Activated CD8-positive, alpha-beta memory T cell treated with anti-CD3 and anti-CD28 coated beads, Interleukin-2, amount 50 U/mL, for 1 hour (primary cell): Measurements from ENCODE around the gene HERPUD1.
"Not testable (repeated sequence)": the region's sequence is repeated elsewhere in the genome, so short reads cannot be mapped to it uniquely, and the experiment has no call there.

Experiments used
- DNase-seq: peaks from one replicate; pipeline ENCODE4 v3.0.0-alpha.2; 2020; ENCODE audit errors: extremely low read depth

HERPUD1 gene

DNA sequence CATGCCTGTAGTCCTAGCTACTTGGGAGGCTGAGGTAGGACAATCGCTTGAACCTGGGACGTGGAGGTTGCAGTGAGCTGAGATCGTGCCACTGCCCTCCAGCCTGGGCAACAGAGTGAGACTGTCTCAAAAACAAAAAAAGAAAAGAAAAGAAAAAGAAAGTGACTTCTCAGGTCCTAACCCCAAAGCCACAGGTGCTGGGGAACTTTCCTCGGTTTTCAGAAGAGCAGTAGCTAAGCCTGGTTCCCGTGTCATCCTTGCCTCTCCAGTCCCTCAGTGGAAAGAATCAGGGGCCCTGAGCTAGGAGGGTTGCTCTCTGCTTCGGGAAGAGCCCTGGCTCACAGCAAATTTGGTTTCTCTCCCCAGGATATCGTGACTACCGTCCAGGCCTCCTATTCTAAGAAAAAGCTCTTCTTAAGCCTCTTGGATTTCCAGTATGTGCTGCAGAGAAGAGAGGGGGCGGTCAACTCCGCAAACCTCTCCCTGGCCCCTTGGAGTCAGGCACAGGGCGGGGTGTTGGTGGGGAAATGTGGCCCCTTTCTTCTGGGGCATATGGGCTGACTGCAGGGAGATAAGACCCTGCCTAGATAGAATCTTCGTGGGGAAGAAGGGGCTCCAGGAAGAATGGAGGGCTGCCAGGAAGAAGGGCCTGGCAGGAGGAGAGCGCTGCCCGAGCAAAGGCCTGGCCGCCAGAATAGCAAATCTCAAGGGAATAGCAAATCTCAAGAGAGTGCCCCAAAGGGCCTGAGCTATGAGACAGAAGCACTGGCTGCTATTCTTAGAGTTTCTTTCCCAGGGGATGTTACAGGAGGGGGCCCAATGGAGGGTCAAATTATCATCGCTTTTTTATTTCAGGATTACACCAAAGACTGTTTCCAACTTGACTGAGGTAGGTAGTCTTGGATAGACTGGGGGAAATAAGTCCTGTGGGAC, 49.1 kb downstream of the HERPUD1 start:
- DNase-seq: no peak

DNA sequence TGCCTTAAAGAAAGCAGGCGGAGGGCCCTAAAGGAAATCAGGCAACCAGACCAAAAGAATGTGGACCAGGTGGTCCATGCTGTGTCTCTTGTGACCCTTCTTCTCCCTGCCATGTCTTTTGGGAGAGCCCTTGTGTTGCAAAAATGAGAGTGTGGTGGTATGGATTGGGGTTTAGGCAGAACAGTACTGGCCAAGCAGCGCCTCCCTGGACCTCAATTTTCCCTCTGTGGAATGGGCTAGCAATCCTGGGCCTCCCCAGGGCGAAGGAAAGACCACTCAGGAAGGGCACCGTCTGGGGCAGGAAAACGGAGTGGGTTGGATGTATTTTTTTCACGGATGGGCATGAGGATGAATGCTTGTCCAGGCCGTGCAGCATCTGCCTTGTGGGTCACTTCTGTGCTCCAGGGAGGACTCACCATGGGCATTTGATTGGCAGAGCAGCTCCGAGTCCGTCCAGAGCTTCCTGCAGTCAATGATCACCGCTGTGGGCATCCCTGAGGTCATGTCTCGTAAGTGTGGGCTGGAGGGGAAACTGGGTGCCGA, 49.9 kb downstream of the HERPUD1 start:
- DNase-seq: no peak

DNA sequence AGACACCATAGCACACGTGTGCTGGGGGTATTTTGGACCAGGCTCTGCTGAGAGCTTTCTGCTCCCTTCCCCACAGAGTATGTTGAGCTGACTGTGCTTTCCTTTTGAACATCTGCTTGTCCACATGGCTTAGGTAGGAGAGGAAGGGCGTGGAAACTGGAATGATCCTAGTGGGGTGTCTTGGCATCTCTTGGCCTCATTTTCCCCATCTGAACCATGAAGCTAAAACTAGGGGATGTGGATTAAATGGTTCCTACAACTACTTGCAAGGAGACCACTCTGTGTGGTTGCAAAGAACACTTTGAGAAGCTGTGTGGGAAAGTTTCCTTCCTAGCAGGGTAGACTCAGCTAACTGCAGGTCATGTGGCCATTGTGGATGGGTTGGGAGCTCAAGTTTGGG, 50.8 kb downstream of the HERPUD1 start:
- DNase-seq: no peak

DNA sequence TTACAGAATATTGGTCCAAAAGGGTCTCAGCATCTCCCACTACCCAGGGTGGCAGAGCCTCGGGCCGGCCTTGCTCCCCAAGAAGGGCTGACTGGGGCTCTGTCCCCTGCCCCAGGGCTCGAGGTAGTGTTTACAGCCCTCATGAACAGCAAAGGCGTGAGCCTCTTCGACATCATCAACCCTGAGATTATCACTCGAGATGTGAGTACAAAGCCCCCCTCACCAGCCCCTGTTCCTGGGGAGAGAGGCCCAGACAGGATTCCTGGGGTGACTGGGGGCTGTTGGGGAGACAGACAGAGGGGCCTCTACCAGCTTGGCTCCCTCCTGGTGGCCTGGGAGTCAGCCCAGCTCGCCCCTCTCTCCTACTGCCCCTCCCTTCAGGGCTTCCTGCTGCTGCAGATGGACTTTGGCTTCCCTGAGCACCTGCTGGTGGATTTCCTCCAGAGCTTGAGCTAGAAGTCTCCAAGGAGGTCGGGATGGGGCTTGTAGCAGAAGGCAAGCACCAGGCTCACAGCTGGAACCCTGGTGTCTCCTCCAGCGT, 51.3 kb downstream of the HERPUD1 start:
- DNase-seq: no peak

DNA sequence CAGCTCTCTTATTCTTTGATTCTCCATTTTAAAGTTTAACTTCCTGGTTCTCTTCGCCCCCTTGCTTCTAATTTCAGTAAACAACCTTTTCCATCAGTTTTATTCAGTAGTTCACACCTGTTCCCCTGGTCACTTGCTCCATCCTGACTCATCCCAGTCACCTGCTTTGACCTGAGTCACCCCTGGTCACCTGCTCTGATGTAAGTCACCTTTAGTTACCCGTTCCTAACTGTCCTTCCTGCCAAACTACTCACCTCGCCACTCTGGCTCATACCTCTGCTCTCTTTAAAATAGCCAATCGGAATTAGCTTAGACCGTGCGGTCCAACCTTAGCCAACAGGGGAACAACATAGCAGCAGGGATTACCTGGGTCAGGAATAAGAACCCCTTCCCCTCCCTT, 52.7 kb downstream of the HERPUD1 start:
- no peak for DNase-seq

DNA sequence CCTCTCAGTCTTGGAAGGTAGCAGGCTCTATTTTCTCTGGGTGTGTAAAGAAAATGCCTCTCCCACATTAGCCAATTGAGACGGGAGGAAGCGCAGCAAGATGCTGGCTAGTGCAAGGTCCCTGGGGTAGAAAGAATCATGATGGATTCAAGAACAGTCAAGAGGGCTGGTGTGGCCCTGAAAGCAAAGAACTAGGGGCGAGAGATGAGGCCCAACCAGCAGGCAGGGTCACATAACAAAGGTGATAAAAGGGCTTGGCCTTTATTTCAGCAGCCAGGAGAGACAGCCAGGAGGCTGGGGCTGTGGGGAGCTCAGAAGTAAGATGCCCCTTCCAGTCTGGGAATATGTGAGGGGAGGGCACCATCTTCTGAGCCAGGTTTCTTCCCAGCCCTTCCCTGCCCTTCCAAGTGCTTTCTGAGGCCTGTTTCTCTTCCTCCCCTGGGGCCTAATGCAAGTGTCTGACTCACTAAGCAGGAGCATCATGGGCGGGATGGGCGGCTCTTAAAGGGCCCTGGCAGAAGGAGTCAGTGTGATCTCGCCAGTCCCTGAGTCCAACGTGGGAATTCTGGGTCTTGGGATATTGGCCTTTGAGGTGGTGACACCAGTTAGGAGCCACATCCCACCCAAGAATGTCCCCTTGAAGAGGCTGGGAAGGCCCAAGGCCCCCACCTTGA, 53.5 kb downstream of the HERPUD1 start:
- DNase-seq: no peak

DNA sequence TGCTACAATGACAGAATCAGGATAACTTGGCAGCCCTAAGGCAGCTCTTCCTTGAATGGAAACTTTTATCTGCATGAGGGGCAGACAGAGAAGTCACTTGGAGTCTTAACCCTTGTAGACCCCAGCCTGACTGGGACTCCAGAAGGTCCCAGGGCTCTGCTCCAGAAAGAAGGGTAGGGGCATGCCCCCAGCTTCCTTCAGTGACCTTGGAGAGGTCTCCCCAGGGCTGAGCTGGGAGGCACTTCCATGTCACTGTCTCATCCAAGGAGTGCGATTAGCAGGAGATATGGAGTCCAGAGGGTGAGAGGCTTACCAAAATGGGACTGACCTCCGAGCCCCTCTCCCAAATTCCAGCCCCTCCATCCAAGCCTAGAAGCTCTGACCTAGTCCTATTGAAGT, 54.0 kb downstream of the HERPUD1 start:
- no peak for DNase-seq

DNA sequence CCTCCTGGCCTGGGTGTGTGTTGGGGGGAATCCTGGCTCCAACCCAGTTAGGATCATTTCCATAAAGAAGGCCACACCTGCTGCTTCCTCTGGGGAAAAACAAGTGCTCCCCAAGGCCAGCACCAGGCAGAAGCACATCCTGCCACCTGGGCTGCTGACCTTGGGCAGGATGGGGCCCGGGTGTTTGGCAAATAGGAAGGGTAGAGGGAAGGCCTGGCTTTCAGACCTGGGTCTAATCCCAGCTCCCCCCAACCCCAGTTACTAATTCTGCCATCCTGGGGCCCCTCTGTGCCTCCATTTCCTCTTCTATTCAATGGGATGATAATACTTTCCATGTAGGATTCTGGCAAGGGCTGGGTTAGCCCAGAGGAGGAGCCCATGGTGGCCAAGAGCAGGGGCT, 54.4 kb downstream of the HERPUD1 start:
- DNase-seq: no peak

DNA sequence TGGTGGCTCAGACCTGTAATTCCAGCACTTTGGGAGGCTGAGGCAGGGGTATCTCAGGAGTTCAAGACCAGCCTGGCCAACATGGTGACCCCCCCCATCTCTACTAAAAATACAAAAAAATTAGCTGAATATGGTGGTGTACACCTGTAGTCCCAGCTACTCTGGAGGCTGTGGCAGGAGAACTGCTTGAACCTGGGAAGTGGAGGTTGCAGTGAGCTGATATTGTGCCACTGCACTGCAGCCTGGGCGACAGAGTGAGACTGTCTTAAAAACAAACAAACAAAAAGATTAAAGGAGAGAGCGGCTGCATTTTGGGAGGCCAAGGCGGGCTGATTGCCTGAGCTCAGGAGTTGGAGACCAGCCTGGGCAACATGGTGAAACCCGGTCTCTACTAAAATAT, 55.0 kb downstream of the HERPUD1 start:
- DNase-seq: not testable (repeated sequence)

DNA sequence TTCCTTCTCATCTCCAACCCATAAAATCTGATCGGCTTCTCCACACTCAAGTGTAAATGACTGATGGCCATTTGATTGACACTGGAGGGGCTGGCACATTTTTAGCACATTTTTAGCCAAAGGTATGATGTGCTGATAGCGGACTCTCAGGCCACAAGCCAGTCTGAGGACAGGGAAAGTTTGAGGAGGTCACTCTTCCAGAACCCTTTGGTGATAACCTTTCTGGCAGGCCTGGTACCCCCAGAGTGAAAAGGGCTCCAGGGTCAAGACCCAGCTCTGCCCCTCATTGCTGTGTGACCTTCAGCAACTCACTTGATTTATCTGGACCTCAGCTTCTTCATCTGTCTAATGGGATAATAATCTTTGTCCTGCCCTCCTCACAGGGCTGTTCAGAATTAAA, 55.8 kb downstream of the HERPUD1 start:
- DNase-seq: no peak

DNA sequence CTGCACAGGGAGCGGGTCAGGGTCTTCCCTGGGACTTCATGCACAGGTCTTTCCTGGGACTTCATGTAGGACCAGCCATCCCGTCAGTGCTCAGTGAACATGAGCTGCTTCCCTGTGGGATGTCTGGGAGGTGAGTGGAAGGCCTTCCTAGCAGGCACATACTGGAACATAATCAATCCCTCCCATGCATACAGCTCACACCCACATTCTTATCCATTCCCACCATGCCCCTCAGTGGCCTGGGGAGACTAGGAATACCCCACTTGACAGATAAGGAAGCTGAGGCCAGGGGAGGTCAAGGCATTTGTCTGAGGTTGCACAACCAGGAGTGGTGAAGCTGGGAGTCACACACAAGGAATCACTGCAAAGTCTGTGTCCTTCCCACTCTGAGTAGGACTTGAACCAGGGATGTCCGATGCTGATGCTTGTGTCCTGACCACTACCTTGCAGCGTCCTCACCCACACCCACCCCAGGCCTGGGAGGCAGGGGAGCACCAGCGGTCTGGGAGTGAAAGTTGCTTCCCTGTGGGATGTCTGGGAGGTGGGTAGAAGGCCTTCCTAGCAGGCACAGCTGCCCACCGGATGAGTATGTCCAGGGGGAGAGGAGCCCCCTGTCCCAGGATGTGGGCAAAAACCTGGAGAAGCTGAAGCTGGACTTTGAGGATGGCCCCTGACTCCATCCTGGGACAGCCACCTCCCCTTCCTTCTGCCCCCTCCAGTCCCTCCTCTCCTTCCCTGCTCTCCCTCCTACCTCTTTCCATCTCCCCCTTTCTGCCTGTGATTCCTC, 56.4 kb downstream of the HERPUD1 start:
- no peak for DNase-seq

DNA sequence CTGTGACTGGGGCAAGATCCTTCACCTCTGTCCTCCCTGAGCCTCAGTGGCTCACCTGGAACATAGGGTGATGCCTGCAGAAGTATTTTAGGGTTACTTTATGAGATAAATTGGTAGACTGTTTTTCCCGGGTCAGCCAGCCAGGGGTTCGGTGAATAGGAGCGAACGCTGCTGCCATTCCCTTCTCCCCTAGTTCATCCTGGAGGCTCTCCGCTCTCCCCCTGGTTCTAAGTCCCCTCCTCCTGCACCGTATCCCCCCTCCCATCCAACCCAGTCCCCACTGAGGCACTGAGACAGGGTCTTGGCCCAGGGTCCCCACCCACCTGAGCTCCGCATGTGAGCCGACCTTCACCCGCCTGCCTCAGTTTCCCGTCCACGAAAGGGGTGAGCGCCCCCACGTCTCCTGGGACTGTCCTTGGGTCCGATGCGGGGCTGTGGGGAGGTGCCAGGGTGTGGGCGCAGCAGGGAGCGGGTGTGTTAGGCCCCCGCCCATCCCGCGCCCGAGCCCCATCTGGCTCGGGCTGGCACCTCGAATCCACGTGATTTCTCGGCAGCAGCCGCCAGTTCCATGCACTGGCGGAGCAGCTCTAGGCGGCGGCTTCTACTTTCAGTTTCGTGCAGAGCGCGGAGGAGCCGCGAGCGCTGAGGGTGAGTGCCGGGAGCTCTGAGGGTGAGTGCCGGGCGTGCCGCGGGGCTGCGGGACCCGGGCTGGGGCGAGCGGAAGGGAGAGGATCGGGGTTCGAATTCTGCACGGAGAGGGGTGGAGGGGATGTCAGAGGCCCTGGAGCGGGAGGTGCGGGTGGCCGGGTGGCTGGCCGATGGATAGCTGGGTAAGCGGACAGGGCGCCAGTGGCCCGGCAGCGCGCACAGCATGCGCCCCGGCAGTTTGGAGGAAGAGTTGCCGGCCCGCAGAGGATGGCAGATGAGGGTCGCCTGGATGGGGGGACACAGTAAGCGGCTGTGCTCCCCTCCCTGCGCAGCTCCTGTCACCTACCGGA, 57.3 kb downstream of the HERPUD1 start, which contains the start of gene NLRC5:
Gene NLRC5 (plus strand): TSS at position 610 of the 998 bp plus-strand sequence. CDS start 31,156 bp downstream, outside the sequence.
- peak; percentile 75 for DNase-seq

DNA sequence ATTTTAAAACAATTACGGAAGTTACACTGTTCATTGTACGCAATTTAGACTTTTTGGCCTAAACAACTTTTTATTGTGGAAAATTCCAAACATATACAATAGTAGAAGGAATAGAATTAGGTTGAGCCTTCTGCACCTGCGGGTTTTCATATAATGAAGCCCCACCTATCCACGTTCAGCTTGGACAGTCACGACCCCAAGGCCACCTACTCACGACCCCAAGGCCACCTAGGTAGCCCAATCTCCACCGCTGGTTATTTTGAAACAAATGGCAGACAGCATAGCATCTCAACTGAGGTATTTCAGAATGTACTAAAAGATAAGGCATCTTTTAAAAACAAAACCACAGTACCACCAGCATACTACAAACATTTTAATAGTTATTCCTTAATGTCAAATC, 58.0 kb downstream of the HERPUD1 start:
- DNase-seq: no peak

DNA sequence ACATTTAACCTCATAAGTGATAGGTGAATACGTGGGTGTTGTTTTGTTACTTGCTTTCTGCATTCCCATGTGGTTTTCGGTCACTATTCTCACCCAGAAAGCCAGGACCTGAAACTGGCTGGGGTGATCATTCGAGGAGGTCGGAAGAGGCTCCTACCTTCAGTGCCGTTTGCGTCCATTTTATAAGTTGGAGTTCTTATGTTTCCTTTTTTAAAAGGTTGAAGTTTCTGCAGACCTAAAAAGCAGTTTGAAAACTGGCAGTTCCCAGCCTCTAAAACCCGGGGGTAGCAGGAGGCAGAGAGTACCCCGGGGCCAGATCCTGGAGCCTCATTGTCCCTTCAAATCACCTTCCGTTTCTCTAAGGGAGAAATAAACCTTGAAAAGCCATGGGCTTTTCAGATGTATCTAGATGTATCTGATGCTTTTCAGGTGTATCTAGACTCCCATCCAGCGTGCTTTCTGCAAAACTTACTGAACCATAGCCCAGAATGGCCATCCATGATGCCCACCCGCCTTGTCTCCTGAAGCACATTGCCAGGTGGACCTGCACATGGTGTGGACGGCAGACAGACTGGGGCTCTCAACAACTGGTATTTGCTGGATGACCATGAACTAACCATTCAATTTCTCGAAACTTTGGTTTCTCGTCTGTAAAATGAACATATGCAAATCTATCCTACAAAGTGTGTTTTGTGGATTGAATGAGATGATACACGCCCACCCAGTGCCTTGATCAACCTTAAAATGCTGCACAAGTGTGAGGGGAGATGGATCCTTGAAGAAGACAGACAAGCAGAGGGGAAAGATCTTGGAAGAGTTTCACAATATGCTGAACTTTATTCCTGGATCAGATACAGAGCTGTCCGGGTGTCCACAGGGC, 58.7 kb downstream of the HERPUD1 start:
- no peak for DNase-seq

DNA sequence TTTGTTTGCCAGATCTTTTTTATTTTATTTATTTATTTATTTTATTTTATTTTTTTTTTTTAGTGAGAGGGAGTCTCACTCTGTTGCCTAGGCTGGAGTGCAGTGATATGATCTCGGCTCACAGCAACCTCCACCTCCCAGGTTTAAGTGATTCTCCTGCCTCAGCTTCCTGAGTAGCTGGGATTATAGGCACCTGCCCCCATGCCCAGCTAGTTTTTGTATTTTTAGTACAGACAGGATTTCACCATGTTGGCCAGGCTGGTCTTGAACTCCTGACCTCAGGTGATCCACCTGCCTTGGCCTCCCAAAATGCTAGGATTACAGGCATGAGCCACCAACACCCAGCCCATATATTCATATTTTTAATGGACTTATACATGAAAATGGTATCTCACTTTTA, 60.5 kb downstream of the HERPUD1 start:
- DNase-seq: not testable (repeated sequence)

DNA sequence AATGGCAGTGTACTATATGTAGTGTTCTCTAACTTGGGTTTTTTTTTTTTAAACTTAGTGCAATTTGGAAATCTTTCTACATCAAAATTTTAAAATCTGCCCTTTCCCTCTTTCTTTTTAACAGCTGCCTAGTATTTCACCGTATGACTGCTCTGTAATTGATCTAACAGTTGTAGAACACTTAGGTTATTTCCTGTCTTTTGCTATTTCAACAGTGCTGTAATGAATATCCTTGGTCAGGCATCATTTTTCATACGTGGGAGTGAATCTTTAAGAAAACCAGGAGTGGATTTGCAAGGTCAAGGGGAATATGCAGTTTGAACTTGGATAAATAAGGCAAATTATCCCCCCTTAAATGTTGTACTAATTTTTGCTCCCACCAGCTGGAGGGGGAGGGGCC, 61.3 kb downstream of the HERPUD1 start:
- no peak for DNase-seq

DNA sequence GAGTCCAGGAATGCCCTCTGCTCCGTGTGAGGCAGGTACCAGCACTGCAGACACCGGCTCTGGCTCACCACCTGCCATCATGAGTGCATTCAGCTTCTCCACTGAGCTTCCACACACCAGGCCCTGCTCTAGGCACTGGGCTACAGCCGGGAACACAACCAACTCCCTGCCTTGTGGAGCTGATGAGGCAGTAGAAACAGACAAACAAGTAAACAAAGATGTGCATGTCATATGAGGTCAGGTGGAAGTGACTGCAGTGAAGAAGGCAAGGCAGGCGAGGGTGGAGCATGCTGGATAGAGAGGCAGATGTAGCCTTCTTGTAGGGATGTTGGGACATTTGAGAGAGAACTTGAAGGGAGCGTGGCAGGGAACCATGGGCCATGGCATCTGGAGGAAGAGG, 62.4 kb downstream of the HERPUD1 start:
- no peak for DNase-seq
